ENCODE data around the gene FBXO44. TPM values are rescaled to one million over a fixed set of nuclear protein-coding genes. Genes with fewer than 3 reads are reported as not detected.

The FBXO44 gene
- total RNA-seq, 2 experiments from 2014 or later = 14.4 to 15.9 TPM

DNA sequence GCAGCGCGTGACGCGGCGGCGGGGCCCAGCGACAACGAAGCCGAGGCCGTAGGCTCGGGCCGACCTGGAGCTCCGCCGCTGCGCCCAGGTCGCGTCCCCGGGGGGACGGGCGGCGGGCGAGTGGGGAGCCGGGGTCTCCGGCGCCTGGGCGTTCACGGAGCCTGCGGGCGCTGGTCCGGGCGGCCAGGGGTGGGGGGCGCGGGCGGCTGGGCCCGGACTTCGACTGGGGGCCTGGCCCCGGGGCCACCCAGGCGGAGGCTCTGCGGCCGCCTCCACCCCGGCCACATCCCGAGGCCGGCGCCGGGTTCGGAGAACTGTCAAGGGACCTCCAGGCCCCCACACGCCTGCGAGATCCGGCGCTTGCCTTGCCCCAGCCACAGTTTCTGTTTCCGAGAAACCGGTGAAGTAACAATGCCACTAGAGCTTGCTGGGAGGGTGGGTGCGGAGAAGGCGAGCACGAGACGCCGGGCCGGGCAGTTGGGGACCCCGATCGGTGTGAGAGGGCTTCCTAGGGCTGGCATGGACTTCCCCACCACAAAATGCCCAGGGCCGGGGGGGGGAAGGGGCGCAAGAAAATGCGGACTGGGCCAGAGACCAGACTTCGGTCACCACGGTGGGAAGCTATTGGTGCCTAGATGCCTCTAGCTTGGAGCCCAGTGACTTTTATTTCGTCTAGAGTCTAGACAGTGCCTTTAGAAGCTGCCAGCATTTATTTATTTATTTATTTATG is 9.8 kb downstream of the FBXO44 start:
- H3K27me3 Mint-ChIP-seq = no peaks in the 10 kb centered on the region
- peak overlapping the region; percentile 83 for H3K27ac Mint-ChIP-seq

DNA sequence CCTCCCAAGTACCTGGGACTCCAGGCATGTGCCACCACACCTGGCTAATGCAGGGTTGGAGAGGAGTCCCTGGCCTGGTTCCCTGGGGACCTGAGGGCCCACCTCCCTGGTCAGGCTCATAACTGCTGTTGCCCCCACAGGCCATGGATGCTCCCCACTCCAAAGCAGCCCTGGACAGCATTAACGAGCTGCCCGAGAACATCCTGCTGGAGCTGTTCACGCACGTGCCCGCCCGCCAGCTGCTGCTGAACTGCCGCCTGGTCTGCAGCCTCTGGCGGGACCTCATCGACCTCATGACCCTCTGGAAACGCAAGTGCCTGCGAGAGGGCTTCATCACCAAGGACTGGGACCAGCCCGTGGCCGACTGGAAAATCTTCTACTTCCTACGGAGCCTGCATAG is 13.8 kb downstream of the FBXO44 start:
- no peak for DNase-seq
- Mint-ChIP-seq H3K4me1 (no peaks in the 10 kb centered on the region), H3K36me3 (peaks cover 6% of the 10 kb centered on the region), H3K4me3 (no peak overlapping the region), H3K27me3 (no peaks in the 10 kb centered on the region), H3K9me3 (no peaks in the 10 kb centered on the region), H3K27ac (no peak overlapping the region)

More for the DNA sequence above, 9.8 kb downstream of the FBXO44 start:
- Mint-ChIP-seq H3K4me3 (peak overlapping the region; percentile 78), H3K9me3 (no peaks in the 10 kb centered on the region), H3K36me3 (peaks cover 4% of the 10 kb centered on the region), H3K4me1 (no peaks in the 10 kb centered on the region)
- peak; percentile 75 for DNase-seq

DNA sequence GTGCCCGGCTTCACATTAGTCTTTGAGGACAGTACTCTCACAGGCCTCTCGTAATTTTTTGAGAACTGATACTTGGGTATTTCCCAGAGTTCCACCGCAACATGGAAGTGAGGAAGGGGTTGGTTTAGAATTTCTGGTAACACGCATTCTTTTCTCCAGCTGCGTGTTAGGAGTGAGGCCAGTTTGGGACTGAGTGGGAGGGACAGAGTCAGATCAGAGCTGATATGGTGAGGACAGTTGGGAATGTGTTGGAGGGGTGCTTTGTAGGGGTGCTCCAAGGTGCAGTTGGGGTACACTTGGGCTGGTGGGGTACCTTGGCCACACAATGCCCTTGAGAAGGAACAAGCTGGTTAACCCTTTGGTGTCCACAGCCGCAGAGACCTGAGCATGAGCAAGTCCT is 16.1 kb downstream of the FBXO44 start:
- Mint-ChIP-seq H3K27me3 (no peaks in the 10 kb centered on the region), H3K4me3 (no peak overlapping the region), H3K4me1 (no peaks in the 10 kb centered on the region), H3K36me3 (peaks cover 6% of the 10 kb centered on the region), H3K9me3 (no peaks in the 10 kb centered on the region), H3K27ac (no peak overlapping the region)
- no peak for DNase-seq

DNA sequence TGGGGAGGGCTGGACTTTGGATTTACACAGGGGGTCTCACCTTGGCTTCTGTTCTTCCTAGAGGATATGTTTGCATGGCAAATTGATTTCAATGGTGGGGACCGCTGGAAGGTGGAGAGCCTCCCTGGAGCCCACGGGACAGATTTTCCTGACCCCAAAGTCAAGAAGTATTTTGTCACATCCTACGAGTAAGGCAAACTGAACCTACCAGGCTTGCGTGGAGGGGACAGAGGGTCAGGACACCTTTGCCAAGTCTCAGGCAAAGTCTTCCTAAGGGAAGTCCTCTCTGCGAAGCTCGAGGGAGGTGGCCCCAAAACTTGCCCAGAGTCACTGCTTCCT is 16.5 kb downstream of the FBXO44 start:
- no peak for DNase-seq
- Mint-ChIP-seq H3K4me1 (no peaks in the 10 kb centered on the region), H3K27me3 (no peaks in the 10 kb centered on the region), H3K27ac (no peak overlapping the region), H3K9me3 (no peaks in the 10 kb centered on the region), H3K36me3 (peaks cover 6% of the 10 kb centered on the region), H3K4me3 (no peak overlapping the region)

DNA sequence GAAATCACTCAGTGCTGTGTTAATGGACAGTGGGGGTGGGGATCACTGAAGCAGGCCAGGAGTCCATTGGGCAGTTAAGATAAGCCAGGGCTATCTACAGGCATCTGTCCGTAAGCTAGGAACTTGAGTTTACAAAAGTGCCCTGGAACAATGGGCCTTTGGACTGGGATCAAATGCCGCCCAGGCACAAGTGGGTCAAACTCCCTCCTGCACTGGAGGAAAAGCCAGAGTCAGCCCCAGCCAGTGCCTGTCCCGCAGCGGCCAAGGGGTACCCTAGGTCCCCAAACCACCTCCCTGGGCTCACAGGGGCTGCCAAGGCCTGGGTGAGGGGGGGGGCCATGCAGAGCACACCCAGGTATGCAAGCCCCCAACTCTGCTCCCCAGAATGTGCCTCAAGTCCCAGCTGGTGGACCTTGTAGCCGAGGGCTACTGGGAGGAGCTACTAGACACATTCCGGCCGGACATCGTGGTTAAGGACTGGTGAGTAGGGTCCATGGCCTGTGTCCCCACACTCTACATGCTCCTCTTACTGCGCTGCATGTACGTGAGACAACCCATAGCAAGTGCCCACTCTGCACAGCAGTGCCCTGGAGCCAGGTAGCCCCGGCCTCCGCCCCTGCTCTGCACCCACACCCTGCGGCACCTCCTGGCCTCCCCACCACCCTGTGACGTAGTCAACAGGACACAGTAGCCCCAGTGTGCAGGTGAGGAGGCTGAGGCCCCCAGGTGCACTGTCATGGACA is 17.0 kb downstream of the FBXO44 start:
- Mint-ChIP-seq H3K4me1 (no peaks in the 10 kb centered on the region), H3K36me3 (peaks cover 5% of the 10 kb centered on the region), H3K27ac (no peak overlapping the region), H3K4me3 (no peak overlapping the region), H3K9me3 (no peaks in the 10 kb centered on the region), H3K27me3 (no peaks in the 10 kb centered on the region)
- DNase-seq = no peak

DNA sequence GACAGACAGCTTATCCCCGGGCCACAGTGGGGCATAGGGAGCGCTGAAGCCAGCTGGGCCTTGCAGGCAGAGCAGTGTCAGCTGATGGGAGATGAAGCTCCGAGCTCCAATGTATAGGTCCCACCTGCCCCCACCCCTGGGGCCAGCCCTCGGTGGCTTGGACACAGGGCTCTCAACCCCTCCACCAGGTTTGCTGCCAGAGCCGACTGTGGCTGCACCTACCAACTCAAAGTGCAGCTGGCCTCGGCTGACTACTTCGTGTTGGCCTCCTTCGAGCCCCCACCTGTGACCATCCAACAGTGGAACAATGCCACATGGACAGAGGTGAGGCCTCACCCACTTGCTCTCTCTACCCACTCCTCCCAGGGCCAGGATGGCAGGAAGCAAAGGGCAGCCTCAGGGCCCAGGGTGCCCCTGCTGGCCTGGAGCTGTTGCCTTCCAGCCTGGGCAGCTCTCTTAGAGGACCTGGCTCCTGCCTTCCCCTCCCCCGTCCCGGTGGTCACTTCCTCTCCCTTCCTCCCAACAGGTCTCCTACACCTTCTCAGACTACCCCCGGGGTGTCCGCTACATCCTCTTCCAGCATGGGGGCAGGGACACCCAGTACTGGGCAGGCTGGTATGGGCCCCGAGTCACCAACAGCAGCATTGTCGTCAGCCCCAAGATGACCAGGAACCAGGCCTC is 18.6 kb downstream of the FBXO44 start:
- no peaks in the 10 kb centered on the region for H3K4me1 Mint-ChIP-seq
- no peaks in the 10 kb centered on the region for H3K9me3 Mint-ChIP-seq
- no peak for DNase-seq
- no peaks in the 10 kb centered on the region for H3K27me3 Mint-ChIP-seq
- no peak overlapping the region for H3K4me3 Mint-ChIP-seq
- H3K36me3 Mint-ChIP-seq = peaks cover 2% of the 10 kb centered on the region
- no peak overlapping the region for H3K27ac Mint-ChIP-seq

DNA sequence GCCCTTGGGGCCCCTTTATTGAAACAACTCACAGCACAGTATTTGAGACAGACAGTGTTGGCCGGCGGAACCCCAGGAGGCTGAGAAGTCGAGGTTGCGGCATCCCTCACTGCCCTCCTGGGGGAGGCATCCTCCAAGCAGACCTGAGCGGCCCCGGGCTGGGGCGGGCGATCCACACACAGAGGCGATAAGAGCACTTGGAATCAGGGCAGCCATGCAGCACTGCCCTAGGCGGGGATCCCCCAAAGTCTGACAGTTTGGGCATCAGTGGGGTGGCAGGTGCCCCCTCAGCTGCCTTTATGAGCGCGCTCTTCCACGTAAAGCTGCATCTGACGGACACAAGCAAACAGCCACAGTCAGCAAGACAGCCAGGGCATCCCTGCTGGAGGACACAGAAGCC is 19.8 kb downstream of the FBXO44 start:
- Mint-ChIP-seq H3K4me3 (no peak overlapping the region), H3K36me3 (peaks cover 4% of the 10 kb centered on the region), H3K27ac (no peak overlapping the region), H3K9me3 (no peaks in the 10 kb centered on the region), H3K4me1 (no peaks in the 10 kb centered on the region), H3K27me3 (no peaks in the 10 kb centered on the region)
- no peak for DNase-seq

DNA sequence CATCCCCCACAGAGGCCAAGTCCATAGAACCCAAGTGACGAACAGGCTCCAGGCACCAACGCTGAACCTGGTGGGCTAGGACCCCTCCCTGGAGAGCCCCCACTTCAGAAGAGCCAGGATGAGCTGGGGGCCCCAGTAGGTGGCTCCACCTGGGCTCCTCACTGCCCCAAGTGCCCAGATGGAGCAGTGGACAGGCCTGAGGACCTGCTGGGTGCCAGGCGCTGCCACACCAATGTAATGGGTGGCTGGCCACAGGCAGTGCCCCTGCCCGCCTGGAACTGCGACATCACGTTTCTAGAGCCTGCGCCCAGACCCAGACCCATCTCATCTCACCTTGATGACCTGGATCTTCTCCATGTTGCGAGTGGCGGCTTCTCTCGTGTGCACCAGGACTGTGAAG is 20.6 kb downstream of the FBXO44 start:
- Mint-ChIP-seq H3K27me3 (no peaks in the 10 kb centered on the region), H3K4me3 (no peak overlapping the region), H3K4me1 (peaks cover 2% of the 10 kb centered on the region)

DNA sequence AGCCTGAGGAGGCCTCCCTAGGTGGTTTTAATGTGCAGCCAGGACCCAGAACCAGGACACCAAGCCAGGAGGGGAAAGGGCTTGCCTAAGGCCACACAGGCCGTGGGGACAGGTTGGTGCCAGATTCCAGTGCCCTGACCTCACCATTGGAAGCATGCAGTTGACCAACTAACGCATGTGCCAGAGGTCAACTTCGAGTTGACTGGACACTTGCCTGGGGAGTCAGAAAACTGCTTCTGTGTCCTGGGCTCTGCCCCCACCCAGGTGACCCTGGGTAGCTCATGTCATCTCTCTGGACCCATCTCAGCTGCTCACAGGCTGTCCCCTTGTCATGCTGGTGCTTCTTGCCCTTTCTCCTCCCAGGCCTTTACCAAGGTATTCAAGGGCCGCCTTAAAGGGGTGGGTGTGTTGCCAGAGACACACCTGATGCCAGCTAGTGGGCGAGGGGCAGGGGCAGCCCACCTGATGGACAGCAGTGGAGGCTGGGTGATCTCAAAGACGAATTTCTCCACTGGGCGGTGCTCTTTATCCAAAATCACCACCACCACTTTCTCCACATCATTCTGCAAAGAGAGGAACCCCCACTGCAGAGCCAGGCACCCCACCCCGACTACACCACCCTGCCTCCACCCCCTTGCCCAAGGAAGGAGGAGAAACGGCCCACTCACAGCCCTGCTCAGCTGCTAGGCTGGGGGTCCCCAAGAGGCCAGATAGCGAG is 21.9 kb downstream of the FBXO44 start:
- Mint-ChIP-seq H3K27ac (no peak overlapping the region), H3K9me3 (no peaks in the 10 kb centered on the region), H3K36me3 (peaks cover 4% of the 10 kb centered on the region), H3K4me3 (no peak overlapping the region), H3K27me3 (no peaks in the 10 kb centered on the region), H3K4me1 (peaks cover 3% of the 10 kb centered on the region)
- no peak for DNase-seq

More for the DNA sequence above, 20.6 kb downstream of the FBXO44 start:
- H3K36me3 Mint-ChIP-seq = peaks cover 4% of the 10 kb centered on the region
- no peaks in the 10 kb centered on the region for H3K9me3 Mint-ChIP-seq
- DNase-seq = no peak
- no peak overlapping the region for H3K27ac Mint-ChIP-seq

DNA sequence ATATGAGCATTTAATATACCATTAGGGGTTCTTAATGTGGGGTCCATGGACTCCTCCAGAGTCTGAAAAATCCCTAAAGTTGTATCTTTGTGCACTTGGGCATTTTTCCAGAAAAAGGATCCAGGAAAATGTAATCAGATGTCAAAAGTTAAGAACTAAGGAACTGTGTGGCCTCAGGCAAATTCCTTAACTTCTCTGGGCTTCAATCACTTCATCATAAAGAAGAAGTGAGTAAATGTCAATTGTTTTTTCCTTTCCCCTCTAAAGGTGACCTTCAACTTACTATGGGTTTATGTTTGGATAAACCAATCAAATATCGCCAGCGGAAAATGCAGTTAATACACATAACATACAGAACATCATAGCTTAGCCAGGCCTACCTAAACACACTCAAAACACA is 23.8 kb downstream of the FBXO44 start:
- no peak overlapping the region for H3K27ac Mint-ChIP-seq
- H3K4me1 Mint-ChIP-seq = peaks cover 7% of the 10 kb centered on the region
- no peak overlapping the region for H3K4me3 Mint-ChIP-seq
- H3K36me3 Mint-ChIP-seq = peaks cover 4% of the 10 kb centered on the region
- no peaks in the 10 kb centered on the region for H3K27me3 Mint-ChIP-seq
- no peaks in the 10 kb centered on the region for H3K9me3 Mint-ChIP-seq
- DNase-seq = no peak

DNA sequence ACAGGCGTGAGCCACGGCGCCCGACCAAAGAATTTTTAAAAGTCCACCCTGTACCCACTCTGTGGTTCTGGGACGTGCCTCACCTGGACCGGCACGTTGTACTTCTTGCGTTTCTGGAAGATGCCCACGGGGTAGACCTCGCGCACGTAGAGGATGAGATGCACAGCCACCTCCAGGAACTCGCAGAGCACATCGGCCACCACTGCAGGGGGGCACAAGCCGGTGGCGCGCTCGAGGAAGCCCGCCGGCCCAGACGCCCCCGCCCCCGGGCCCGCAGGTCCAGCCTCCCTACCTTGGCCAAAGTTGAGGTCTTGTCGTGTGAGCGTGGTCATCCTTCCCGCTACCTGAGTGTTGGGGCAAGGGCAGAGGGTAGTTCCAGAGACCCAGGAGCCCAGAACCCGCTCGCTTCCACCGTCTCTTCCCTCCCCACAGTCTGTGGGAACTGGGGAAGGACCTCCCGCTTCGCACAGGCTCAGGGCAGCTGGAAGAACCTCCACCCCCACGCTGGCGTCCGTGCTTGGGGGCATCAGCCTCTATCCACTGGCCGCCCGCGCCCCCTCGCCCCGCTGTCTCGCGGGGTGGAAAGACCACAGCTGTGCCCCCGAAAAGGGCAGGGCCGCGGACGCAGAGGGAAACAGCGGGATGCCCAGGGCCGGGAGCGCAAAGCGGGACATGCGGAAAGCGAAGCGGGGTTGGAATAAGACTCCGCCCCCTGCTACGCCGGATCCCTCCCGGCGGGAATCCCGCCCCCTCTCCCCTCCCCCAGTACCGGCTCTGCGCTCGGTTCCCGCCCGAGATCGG is 25.8 kb downstream of the FBXO44 start:
- peak; percentile 24 for DNase-seq
- Mint-ChIP-seq H3K27me3 (no peaks in the 10 kb centered on the region), H3K4me3 (peak overlapping the region; percentile 84), H3K4me1 (peaks cover 7% of the 10 kb centered on the region), H3K36me3 (peaks cover 4% of the 10 kb centered on the region), H3K9me3 (no peaks in the 10 kb centered on the region), H3K27ac (peak overlapping the region; percentile 75)

DNA sequence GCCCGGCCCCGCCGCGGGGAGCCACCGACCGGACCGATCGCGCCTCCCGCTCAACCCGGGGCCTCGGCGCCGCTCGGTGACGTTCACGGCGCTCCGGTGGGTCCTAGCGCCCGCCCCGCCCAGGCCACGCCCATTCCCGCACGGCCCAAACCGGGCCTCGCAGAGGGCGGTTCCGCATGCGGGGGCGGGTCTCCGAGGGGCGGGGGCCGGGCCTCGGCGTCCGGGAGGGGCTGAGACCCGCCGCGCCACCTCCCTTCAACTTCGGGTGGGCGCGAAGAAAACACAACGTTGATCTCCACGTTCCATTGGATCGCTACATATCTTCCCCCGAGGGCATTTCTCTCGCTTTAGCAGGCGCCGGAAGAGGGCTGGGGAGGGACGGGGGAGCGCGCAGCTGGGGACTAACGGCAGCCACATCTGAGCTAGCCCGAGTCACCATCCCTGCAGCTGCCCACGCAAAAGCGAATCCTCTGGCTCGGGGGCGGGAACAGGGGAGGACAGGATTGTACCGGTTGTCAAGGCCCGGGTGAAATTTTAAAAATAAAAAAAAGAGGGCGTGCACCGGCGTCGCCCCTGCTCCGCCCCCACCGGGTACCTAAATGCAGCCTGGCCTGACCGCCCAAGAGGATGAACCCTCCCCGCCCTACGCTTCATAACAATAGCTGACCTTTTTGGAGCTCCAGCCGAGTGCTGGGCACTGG is 26.5 kb downstream of the FBXO44 start, which contains the start of gene MAD2L2:
Gene MAD2L2 (minus strand): TSS at position 78 of the 701 bp plus-strand sequence. CDS start 547 bp downstream, outside the sequence.
- Mint-ChIP-seq H3K9me3 (no peaks in the 10 kb centered on the region), H3K4me3 (peak within 1 kb of the TSS; percentile 88), H3K4me1 (peaks cover 7% of the 10 kb centered on the region), H3K27me3 (no peaks in the 10 kb centered on the region), H3K27ac (peak within 1 kb of the TSS; percentile 89), H3K36me3 (peaks cover 4% of the 10 kb centered on the region)
- peak; percentile 94 for DNase-seq

DNA sequence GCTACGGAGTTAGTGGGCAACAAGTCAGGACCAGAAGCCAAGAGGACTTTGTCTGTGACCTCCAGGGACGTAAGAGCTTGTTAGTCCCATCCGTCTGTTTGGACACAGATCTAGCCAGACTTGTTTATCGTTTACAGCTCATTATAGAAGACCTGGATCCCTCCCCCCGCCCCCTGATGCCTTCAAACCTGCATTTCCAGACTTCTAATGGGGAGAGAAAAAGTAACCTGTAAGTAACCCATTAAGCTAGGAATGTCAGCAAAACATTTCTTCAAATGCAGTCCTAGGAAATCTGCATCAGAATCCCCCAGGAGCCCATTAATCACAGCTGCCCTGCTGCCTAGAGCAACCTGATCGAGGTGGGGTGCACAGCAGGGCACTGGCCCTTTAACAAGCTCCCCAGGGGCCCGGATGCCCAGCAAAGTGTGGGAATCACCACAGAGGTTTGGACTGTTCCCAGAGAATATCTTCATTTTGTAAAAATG is 27.7 kb downstream of the FBXO44 start:
- Mint-ChIP-seq H3K36me3 (peaks cover 4% of the 10 kb centered on the region), H3K27me3 (no peaks in the 10 kb centered on the region), H3K9me3 (no peaks in the 10 kb centered on the region), H3K4me3 (no peak overlapping the region), H3K4me1 (peaks cover 7% of the 10 kb centered on the region), H3K27ac (no peak overlapping the region)
- DNase-seq = no peak

DNA sequence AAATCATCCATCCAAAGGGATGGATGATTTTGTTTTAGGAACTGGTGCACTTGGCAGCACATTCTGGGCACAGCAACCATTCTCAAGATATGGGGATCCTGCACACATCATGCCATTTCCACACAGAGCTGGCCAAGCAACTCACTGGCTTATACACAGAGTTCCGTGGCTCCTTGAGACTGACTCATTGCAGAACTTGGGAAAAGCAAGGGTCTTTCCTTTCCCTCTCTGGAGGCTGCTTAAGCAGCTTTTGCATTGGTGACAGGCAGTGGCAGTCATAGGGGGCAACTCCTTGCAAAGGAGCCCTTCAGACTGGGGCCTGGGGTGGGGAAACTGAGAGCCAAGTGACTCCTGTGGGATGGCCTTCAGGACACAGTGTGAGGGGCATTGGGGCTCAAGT is 28.1 kb downstream of the FBXO44 start:
- H3K4me1 Mint-ChIP-seq = peaks cover 7% of the 10 kb centered on the region
- H3K9me3 Mint-ChIP-seq = no peaks in the 10 kb centered on the region
- H3K27me3 Mint-ChIP-seq = peaks cover 4% of the 10 kb centered on the region
- peaks cover 4% of the 10 kb centered on the region for H3K36me3 Mint-ChIP-seq
- DNase-seq = no peak
- H3K27ac Mint-ChIP-seq = no peak overlapping the region
- no peak overlapping the region for H3K4me3 Mint-ChIP-seq
